ENCODE measurements around the gene ZNF740. TPM values are rescaled to one million over a fixed set of nuclear protein-coding genes. Genes with fewer than 3 reads are reported as not detected.

ZNF740 gene
- total RNA-seq, 3 donors from 2014 or later (not counting 1 experiment from before 2014, with no cell fraction given), result 37.1 to 65.9 (median 45.3) TPM

- no peak overlapping the region for H3K27ac ChIP-seq (ENCODE audit: low read length)
- intact Hi-C loops (cut with micrococcal nuclease), result no loop called here
- ATAC-seq, result no peak
- H3K27me3 Mint-ChIP-seq (ENCODE audit: low read depth in 2 of 2), result no peaks in the 10 kb centered on the region
- H3K27ac Mint-ChIP-seq, result no peak overlapping the region
- H3K9me3 Mint-ChIP-seq, result no peaks in the 10 kb centered on the region
- no peaks in the 10 kb centered on the region for H3K4me1 Mint-ChIP-seq
- H3K4me3 Mint-ChIP-seq, result no peak overlapping the region
- DNase-seq, result no peak
- TF ChIP-seq CTCF (IDR thresholded peaks at IDR 0.05), result no peak
- WGBS (ENCODE audit: insufficient coverage), result 91% methylated on average over 4 of the region's 4 CpGs
- no peak overlapping the region for H3K4me3 ChIP-seq (ENCODE audit: low read length)
- H3K27me3 ChIP-seq (ENCODE audit: control insufficient read depth, insufficient read depth, low read length), result no peaks in the 10 kb centered on the region
- no peaks in the 10 kb centered on the region for H3K9me3 ChIP-seq (ENCODE audit: control insufficient read depth, insufficient read depth, low read length)
- H3K4me1 ChIP-seq (ENCODE audit: control insufficient read depth, insufficient read depth, low read length), result no peaks in the 10 kb centered on the region
- no peaks in the 10 kb centered on the region for H3K36me3 Mint-ChIP-seq
- H3K36me3 ChIP-seq (ENCODE audit: control insufficient read depth, insufficient read depth, low read length), result no peaks in the 10 kb centered on the region
Measured at GRCh38 chr12:53143355-53143754, 37.2 kb upstream of the ZNF740 start.

GRCh38 chr12:53145383-53146260 lies 34.9 kb upstream of the ZNF740 start:
- no peak for ATAC-seq
- H3K9me3 Mint-ChIP-seq, result no peaks in the 10 kb centered on the region
- 90% methylated on average over 5 of the region's 5 CpGs for WGBS (ENCODE audit: insufficient coverage)
- no peaks in the 10 kb centered on the region for H3K36me3 Mint-ChIP-seq
- no peak overlapping the region for H3K4me3 Mint-ChIP-seq
- H3K4me3 ChIP-seq (ENCODE audit: low read length), result no peak overlapping the region
- no peak for DNase-seq
- no peaks in the 10 kb centered on the region for H3K4me1 Mint-ChIP-seq
- no peak overlapping the region for H3K27ac Mint-ChIP-seq
- no peak for TF ChIP-seq CTCF (IDR thresholded peaks at IDR 0.05)
- intact Hi-C loops (cut with micrococcal nuclease), result no loop called here
- no peaks in the 10 kb centered on the region for H3K9me3 ChIP-seq (ENCODE audit: control insufficient read depth, insufficient read depth, low read length)
- no peaks in the 10 kb centered on the region for H3K4me1 ChIP-seq (ENCODE audit: control insufficient read depth, insufficient read depth, low read length)
- H3K27ac ChIP-seq (ENCODE audit: low read length), result no peak overlapping the region
- no peaks in the 10 kb centered on the region for H3K36me3 ChIP-seq (ENCODE audit: control insufficient read depth, insufficient read depth, low read length)
- H3K27me3 ChIP-seq (ENCODE audit: control insufficient read depth, insufficient read depth, low read length), result no peaks in the 10 kb centered on the region
- H3K27me3 Mint-ChIP-seq (ENCODE audit: low read depth in 2 of 2), result no peaks in the 10 kb centered on the region

DNA sequence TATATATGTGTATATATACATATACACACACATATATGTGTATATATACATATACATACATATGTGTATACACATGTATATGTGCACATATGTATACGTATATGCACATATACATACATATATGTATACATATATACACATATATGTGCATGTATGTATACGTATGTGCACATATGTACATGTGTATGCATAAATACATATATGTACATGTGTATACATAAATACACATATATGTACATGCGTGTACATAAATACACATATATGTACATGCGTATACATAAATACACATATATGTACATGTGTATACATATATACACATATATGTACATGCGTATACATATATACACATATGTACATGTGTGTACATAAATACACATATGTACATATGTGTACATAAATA lies 33.3 kb upstream of the ZNF740 start:
- no peak for DNase-seq
- Mint-ChIP-seq H3K9me3 (no peaks in the 10 kb centered on the region), H3K36me3 (no peaks in the 10 kb centered on the region), H3K4me3 (no peak overlapping the region), H3K4me1 (no peaks in the 10 kb centered on the region), H3K27ac (no peak overlapping the region), H3K27me3 (ENCODE audit: low read depth in 2 of 2) (no peaks in the 10 kb centered on the region)
- no peaks in the 10 kb centered on the region for H3K36me3 ChIP-seq (ENCODE audit: control insufficient read depth, insufficient read depth, low read length)
- TF ChIP-seq CTCF (IDR thresholded peaks at IDR 0.05), result no peak
- no peak overlapping the region for H3K4me3 ChIP-seq (ENCODE audit: low read length)
- no peaks in the 10 kb centered on the region for H3K9me3 ChIP-seq (ENCODE audit: control insufficient read depth, insufficient read depth, low read length)
- WGBS (ENCODE audit: insufficient coverage), result no CpG with 5 or more reads among the region's 5 CpGs
- no peaks in the 10 kb centered on the region for H3K27me3 ChIP-seq (ENCODE audit: control insufficient read depth, insufficient read depth, low read length)
- no peak for ATAC-seq
- no peak overlapping the region for H3K27ac ChIP-seq (ENCODE audit: low read length)
- no peaks in the 10 kb centered on the region for H3K4me1 ChIP-seq (ENCODE audit: control insufficient read depth, insufficient read depth, low read length)
- intact Hi-C loops (cut with micrococcal nuclease), result no loop called here

DNA sequence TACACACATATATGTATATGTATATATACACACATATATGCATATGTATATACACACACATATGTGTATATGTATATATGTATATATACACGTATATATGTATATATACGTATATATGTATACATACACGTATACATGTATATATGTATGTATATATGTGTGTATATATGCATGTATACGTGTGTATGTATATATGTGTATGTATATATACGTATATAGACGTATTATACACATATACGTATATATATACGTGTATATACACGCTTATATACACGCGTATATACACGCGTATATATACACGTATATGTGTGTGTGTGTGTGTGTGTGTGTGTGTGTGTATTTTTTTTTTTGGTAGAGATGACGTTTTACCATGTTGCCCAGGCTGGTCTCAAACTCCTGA lies 32.9 kb upstream of the ZNF740 start:
- no peak for DNase-seq
- no CpG with 5 or more reads among the region's 15 CpGs for WGBS (ENCODE audit: insufficient coverage)
- no peak overlapping the region for H3K4me3 Mint-ChIP-seq

More for the DNA sequence above, 32.9 kb upstream of the ZNF740 start:
- Histone ChIP-seq H3K27ac (ENCODE audit: low read length) (no peak overlapping the region), H3K36me3 (ENCODE audit: control insufficient read depth, insufficient read depth, low read length) (no peaks in the 10 kb centered on the region), H3K4me1 (ENCODE audit: control insufficient read depth, insufficient read depth, low read length) (no peaks in the 10 kb centered on the region), H3K27me3 (ENCODE audit: control insufficient read depth, insufficient read depth, low read length) (no peaks in the 10 kb centered on the region), H3K9me3 (ENCODE audit: control insufficient read depth, insufficient read depth, low read length) (no peaks in the 10 kb centered on the region), H3K4me3 (ENCODE audit: low read length) (no peak overlapping the region)
- Mint-ChIP-seq H3K27ac (no peak overlapping the region), H3K4me1 (no peaks in the 10 kb centered on the region), H3K9me3 (no peaks in the 10 kb centered on the region), H3K36me3 (no peaks in the 10 kb centered on the region), H3K27me3 (ENCODE audit: low read depth in 2 of 2) (no peaks in the 10 kb centered on the region)
- intact Hi-C loops (cut with micrococcal nuclease), result no loop called here
- no peak for TF ChIP-seq CTCF (IDR thresholded peaks at IDR 0.05)
- peak in 1 of 3 donors; percentile 30 for ATAC-seq

Measured in natural killer cell (primary cell).